GM21737 (cell line): ENCODE data around the gene HTRA1.

Experiments used
- ATAC-seq: cut with Tn5 transposase; IDR thresholded peaks from one replicate; pipeline ENCODE4 v1.9.1; 2021; ENCODE audit warnings: mild to moderate bottlenecking, moderate library complexity; ENCODE audit not compliant: unreplicated experiment

Gene HTRA1

DNA sequence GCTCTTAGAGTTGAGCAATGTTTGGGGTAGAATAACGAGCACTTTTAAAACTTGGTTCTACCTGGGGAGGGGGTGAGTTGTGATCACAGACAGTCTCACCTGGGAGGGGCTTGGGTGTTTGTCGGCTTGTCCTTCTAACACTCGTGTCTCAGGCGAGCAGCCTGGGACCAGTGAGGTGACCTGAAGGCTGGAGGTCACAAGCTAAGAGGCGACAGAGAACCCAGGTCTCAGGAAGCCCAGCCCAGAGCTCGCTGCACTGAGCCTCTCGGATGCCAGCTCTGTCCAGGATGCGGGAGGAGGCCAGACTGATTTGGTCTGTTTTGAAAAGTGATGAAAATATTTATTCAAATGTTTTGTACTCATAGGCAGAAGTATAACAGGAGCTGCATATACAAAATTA lies 11.8 kb downstream of the HTRA1 start:
- no peak for ATAC-seq

DNA sequence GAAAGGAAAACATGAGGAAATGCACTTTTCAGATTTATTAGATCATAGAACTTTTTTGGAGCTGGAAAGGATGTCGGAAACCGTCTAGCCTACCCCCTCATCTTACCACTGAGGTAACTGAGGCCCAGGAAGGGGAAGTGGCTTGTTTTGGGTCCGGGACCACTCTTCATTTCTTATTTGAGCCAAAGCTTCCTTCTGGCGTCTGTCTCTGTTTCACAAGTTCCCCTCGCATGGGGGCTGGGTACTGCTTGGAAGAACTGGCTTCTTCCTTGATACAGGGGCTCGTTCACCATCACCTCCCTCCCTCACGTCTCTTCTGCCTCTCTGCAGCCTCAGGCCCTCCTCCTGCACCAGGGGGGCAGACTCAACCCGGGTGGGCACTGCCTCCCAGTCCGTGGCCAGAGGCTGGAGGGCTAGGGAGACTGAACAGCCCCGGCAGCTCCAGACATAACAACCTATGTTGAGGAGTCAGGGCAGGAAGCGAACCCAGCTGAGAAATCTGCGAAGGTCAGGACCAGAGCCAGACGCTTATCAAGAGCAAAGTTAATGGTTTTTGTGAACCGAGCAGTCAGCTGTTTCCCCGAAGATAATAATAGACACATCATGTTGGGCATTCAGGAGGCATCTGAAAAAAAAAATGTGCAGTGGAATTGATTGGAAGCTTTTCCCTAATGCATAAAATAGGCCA lies 12.9 kb downstream of the HTRA1 start:
- ATAC-seq: no peak

DNA sequence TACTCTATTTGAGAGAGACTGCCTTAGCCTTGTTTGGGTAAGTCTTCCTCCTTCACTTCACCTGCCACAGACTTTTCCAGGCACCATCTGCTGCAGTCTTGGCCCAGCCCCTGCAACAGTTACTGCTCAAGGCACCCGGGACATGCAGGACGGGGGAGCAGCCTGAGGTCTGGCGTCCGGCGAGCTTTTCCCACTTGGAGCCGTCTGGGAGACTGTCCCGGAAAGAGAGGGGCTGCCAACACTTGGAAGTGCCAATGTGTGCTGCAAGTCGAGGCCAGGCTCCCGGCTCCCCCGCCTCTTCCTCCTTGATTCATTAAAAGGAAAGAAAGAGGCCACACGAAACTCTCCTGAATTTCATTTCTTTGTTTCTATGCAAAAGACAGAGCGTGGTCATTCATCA lies 13.7 kb downstream of the HTRA1 start:
- no peak for ATAC-seq

DNA sequence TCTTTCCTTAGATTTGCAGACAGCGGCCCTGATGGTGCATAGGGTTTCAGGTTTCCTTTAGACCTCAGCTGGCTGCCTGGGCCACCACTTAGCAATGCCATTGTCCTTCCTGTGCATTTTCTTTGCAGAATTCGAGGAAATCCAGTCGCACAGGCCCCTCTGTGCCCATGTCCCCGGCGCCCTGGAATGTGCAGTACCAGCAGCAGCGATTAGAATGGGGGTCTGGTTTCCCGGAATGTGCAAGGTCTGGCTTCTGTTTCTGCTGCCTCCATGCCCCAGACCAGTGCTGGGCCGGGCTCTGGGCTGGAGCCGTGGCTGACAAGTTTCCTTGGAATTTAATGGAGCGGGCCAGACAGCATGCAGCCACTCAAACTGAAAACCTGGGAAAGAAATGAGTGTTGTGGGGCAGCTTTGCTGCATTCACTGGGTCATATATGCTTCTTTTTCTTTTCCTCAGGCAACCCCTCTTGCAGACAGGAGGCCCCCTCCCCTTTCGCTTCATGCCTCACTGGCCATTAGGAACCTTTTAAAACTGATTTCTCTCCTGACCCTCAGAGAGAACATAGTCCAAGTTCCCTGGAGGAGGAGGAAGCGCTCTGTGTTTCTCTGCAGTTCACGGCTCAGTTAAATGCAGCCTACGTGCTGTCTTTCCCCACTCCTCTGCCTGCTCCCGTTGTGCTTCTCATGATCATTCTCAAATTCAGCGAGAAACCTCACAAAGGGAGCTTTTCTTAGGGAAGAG lies 14.4 kb downstream of the HTRA1 start:
- ATAC-seq: no peak

DNA sequence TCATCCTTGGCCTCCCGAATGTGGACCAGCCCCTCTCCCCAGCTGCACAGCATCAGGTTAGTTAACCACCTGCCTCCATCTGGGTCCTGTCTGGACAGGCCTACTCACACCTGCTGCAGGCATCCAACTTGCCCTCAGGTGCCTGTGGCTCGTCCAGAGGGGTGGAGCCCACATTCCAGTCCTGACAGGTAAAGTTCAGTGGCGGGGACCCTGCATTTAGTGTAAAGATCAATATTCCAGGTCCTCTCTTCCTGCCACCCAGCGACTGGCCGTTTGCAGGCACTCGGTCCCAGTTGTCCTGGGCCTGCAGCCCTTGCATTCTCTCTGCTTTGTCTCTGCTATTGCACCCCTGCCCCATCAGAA lies 15.0 kb downstream of the HTRA1 start:
- ATAC-seq: no peak

DNA sequence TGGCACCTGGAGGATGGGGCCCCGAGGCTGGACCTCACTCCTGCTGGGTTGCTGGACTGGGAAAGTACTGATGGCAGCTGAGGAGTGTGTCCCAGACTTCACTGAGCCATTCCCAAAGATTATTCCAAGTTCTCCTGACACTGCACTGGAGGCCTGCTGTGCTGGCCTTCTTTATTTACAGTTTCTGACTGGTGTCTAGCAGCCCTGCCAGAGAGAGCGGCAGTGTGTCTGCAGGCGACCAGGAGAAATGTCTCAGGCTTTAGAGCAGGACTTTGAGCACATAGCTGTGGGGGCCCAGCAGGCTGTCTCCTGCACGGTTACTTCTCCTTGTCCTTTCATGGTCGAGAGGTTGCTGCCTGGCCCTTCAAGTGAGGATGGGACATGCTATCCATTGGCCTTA lies 16.1 kb downstream of the HTRA1 start:
- no peak for ATAC-seq

DNA sequence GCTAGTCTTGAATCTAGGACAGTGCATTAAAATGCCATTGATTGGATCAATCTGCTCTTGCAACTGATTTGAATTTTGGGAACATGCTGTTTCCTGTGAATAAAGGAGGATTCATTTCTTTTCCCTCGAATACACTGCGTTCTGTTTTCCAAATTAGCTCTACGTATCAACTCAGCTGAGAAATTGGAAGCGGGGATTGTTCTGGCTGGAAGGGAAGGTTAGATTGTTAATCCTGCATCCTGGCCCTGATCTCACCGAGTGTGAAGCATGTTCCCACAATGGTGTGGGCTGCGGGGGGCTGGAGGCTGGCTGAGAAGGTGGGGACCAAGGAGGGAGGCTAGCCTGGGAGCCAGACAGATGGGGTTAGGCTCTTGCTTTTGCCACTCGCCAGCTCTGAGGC lies 17.6 kb downstream of the HTRA1 start:
- ATAC-seq: no peak

DNA sequence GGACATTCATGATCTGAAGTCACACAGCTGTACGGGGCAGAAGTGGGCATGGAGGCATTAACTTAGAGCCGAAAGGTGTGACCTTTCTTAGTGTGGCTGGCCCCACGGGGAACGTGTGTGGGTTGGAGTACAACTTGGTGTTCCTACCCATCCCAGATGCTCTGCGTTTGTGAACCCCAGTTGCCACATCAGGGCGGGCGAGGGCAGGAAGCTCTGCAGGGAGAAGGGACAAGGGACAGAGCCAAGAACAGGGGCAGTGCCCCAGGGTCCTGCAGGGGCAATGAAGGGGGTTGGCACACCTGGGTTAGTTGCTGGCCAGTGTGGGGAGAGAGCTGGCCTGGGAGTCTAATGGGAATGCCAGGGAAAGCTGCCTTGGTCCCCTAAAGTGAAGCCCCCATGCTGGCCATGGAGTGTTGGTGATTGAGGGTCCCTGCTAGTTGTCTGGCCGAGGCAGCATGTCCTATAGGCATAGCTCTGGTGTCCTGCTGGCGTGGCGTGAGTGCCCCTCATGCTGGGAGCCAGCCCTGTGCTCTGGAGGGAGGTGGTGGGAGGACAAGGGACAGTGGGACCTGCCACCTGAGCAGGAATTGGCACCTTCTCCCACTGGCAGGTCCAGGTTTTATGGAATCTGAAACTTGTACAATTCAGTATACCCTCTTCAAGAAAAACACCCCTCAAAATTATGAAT lies 18.9 kb downstream of the HTRA1 start:
- ATAC-seq: no peak

DNA sequence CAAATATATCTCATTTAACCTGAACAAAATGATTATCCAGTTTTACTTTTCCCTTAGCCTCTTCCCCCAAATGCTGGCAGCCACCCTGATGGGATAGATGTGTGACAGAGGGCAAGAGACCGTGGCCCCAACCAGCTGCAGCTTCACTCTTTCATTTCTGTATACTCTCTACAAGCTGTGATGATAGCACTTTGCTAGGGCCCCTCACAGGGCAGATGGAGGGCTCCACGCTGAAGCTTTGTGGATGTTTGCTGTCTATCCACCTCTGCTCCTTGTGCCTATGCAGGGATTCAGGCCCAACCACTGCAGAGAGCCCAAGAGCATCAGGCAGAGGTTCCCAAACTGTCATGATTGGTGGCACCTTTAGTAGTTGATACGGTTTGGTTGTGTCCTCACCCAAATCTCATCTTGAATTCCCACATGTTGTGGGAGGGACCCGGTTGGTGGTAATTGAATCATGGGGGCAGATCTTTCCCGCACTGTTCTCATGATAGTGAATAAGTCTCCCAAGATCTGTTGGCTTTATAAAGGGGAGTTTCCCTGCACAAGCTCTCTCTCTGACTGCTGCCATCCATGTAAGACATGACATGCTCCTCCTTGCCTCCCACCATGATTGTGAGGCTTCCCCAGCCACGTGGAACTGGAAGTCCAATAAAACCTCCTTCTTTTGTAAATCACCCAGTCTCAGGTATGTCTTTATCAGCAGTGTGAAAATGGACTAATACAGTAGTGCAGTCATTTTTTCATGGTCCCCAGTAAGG lies 20.1 kb downstream of the HTRA1 start:
- ATAC-seq: no peak

DNA sequence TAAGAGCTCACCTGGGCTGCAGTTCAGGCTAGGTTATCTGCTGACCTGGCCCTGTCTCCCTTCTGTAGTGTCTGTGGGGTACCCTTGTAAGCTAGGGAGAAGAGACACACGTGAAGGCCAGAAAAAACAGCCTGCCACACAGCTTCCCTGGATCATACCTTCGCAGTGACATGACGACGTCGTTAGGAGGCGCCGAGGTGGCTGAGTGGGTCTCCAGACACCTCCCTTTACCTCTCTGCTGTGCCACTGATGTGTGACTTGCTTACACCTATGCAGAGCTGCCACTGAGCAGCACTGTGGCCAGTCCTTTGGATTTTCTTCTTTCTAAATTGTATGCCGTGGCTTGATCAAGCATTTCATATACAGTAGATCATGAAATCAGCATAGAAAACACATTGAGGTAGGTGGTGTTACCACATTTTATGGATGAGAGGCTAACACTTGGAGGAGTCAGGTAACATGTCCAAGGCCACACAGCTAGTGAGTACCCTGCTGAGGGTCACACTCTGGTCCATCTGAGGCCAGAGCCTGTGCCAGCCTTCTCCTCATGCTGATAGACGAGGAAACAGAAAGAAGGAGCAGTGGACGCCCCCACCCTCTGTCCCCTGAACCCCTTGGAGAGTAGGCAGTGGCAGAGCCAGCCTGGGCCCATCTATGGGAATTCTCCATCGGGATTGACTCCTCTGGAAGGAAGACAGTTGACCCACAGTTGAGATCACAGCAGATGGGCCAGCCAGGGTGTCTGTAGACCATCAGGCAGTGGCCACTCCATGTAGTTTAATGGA lies 23.1 kb downstream of the HTRA1 start:
- no peak for ATAC-seq

DNA sequence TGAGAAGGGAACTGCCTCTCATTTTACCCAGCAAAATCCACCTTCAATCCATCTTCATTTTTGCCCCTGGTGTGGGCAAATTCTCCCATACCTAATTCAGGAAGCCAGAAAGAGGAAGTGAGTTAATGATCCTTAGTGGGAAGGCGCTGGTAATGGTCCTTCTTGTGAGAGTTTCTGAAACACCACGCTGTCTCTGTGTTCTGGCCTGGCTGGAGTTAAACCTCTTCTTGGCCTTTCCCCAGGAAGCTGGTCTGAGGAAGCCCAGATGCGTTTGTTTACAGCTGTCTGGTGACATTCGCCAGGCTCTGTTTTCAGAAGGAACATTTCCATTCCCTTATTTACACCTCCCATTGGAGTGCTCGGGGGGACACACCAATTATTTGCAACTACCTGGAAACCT lies 24.3 kb downstream of the HTRA1 start:
- no peak for ATAC-seq

DNA sequence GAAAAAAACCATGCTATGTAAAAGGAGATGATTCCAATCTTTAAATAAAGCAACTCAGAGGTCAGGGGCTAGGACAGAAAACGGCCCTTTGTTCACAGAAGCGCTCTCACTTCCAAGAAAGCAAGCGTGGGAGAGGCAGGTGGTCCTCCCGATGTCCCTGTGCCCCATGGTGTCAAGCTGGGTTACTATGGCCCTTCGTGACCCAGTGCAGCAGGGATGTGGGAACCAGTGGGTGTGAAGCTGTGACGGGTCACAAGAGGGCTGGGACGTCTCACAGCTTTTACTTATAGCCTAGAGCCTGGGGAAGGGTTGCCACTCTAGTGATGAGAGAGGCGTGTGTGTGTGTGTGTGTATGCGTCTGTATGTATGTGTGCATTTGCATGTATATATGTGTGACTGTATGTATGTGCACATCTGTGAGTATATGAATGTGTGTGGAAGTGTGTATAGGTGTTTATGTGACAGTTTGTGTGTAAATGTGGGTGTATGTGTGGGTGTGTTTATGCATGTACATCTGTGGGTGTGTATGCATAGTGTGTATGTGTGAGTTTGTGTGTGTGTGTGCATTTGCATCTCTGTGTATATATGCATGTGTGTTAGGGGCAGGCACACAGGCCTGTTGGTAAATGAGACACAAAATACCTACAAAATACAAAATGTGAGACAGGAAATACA lies 25.2 kb downstream of the HTRA1 start:
- no peak for ATAC-seq

DNA sequence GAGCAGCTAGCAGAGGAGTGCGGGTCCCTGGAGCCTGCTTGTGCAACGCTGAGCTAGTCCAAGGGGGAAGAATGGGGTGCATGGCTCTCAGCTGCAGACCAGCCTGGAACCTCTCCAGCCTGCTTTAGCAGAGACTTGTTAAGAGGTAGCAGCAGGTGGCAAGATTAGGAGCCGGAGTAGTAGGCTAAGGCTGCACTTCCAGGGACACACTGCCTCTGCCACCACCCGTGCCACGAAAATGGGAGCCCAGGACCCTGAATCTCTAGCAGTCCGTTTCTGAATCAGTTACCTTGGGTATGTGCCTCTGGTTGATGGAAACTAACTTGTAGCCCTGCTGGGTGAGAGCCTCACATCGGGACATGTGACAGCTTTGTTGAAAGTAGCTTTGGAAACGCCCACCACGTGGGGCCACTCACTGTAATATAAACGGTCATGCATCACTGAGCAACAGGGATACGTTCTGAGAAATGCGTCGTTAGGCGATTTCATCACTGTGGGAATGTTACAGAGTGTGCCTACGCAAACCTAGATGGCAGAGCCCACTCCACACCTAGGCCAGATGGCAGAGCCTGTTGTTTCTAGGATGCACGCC lies 25.9 kb downstream of the HTRA1 start:
- no peak for ATAC-seq

DNA sequence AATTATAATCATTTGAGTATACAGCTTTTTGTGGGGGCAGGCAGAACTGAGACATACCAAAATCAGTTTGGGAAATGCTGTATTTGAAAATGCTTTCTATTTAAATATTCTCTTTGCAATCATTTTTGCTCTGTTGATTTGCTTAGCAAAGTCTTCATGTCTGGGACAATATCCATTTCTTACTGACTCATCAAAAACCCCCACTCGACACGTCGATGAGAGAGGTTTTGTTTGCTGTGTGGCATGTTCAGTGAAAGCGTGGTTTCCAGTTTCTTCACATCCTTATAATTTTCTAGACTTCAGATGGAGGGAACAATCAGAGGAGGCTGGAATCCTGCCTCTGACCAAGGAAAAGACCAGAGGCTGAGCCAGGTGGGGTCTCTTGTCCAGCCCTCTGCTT lies 28.9 kb downstream of the HTRA1 start:
- ATAC-seq: no peak

DNA sequence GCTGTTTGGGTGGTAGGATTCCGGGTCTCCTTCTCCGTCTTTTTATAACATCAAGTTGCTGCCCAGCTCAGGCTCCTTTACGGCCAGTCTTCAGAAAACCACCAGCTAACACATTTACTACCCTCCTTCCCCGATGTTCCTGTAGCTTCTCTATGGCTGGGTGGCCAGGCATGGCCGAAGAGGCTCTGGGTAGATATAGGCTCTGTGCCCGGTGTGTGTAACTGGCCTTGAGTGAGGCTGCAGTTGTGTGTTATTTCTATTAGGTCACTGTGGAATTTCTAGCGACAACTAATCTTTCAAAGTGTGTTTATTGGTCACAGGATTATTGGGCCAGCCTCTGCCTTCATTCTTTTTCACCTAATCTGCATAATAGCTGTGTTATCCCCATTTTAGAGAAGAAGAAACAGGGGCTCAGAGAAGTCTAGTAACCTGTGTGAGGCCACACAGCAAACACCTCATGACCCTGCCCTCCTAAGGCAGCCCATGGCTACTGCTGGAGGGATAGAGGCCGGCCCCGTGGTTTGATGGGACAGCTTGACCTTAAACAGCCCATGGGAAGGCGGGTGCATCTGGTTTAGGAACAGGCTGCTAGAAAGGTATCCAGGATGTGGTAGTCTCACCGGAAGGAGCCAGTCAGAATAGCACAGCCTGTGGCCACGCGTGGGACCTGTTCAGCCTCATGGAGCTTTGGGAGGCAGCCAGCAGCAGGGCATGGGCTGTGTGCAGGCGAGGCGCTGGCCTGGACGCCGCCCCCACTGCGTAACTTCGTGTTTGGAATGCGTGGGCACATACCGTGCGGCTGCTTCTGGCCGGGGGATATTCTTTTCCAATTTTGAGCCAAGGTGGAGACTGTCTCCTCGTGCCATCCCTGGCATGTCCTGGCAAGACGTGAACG lies 29.7 kb downstream of the HTRA1 start:
- ATAC-seq: no peak

DNA sequence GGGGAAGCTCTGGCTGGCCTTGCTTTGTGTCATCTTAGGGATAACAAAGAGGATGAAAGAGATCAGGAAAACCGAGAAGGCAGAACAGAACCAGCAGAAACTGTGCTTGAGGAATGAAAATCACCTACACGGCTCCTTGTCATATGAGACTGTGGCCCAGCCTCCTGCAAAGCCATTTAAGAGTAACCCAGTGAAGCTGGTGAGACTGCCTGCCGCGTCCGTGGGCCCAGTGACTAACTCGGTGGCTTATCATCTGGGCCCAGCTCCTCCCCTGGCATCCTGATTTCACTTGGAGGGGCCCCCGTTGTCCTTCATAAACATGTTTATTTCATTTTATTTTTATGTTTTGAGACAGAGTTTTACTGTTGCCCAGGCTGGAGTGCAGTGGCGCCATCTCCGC lies 30.7 kb downstream of the HTRA1 start:
- ATAC-seq: no peak

DNA sequence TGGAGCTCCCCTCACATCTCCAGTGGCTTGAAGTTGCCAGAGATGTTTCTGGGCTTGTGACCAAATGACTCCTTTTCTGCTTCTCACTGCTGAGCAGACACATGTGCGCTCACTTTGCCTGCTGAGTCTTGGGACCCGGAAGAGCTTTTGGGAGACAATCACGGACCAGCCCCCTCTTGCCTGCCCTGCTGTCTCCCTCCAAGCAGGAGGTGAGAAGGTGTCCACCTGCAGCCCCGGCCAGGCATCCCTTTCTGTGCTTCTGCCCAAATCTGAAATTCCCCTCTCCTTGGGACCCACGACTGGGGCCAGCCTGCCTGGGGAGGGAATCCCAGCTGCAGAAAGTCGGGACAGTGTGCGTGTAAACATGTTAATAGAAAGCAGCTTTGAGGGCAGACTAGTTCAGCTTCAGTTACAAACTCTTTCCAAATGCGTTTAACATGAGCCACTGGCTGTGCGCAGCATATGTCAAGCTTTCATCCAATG lies 31.7 kb downstream of the HTRA1 start:
- no peak for ATAC-seq

DNA sequence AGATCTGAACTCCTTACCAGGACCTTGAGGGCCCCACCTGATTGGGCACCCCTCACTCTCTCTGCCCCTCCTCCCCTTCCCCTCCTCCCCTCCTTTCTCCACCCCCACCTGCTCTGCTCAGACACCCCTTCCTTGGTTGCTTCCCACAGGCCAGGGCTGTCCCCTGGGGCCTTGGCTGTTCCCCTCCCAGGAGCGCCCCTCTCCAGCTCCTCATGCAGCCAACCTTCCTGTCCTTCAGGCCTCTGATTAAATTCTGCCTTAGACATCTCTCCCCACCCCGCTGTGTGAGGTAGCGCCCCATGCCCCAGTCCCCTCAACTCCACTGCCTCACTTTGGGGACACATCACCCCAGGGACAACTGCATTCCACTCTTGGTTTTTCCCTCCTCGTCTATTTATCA lies 32.4 kb downstream of the HTRA1 start:
- no peak for ATAC-seq
